ENCODE measurements around the gene MINDY4B. TPM values are rescaled to one million over a fixed set of nuclear protein-coding genes. Genes with fewer than 3 reads are reported as not detected.

Gene MINDY4B
- total and polyA plus RNA-seq, 2 of the 13 experiments (the other 11 are each of a cell fraction or from before 2014, with no cell fraction given): not detected

- in situ Hi-C loops (cut with HindIII; ENCODE audit: extremely low pct_ligation_motif_present, low pct_unique_long_range_greater_than_20kb) (no loop called here), intact Hi-C loops (cut with micrococcal nuclease; ENCODE audit: unreplicated experiment) (no loop called here)
- H3K36me3 ChIP-seq (replicated peaks in 1 of 2; ENCODE audit: control insufficient read depth in 1 of 2, insufficient read depth in 2 of 2, low read length in 2 of 2): no peaks in the 10 kb centered on the region
- no peak overlapping the region for H3K4me3 ChIP-seq (replicated peaks in 1 of 3; ENCODE audit: insufficient read depth in 1 of 3, low read depth in 2 of 3, low read length in 3 of 3)
- ChIA-PET POLR2A (interaction anchor here (0.6 kb wide), 1 partner anchor 117 kb away, joined by 3 read pairs; no protein-coding TSS in a partner anchor), CTCF (ENCODE audit: low intra/inter-chr PET ratio, low total read pairs) (no interaction called here)
- H3K4me1 ChIP-seq (ENCODE audit: insufficient read depth, low read length): no peaks in the 10 kb centered on the region
- H3K27me3 ChIP-seq (ENCODE audit: control insufficient read depth in 1 of 2, insufficient read depth in 2 of 2, low read length in 2 of 2): peaks cover 0 to 13% of the 10 kb centered on the region in 2 experiments; a peak in 2 of 5 replicates
- no peaks in the 10 kb centered on the region for H4K20me1 ChIP-seq (ENCODE audit: insufficient read depth, low read length)
- H3K79me2 ChIP-seq (ENCODE audit: insufficient read depth, low read length): no peaks in the 10 kb centered on the region
- H3K9ac ChIP-seq (ENCODE audit: insufficient read depth, low read depth, low read length): no peak overlapping the region
- no peak overlapping the region for H3K27ac ChIP-seq (ENCODE audit: extremely low read length, insufficient read depth, low read length)
- FAIRE-seq (no peak), DNase-seq (ENCODE audit: low spot score) (no peak), ATAC-seq (no peak)
- no peaks in the 10 kb centered on the region for H3K9me3 ChIP-seq (ENCODE audit: low read length)
- 14% methylated on average over 4 of the region's 4 CpGs for WGBS (ENCODE audit: low lambda C conversion rate)
- H3K4me2 ChIP-seq (ENCODE audit: low read depth, low read length): no peak overlapping the region
- H2AFZ ChIP-seq (ENCODE audit: low read length): no peak overlapping the region
- no TSS peak for BruUV-seq (replicated peaks)
- TF ChIP-seq, protein P1, sequence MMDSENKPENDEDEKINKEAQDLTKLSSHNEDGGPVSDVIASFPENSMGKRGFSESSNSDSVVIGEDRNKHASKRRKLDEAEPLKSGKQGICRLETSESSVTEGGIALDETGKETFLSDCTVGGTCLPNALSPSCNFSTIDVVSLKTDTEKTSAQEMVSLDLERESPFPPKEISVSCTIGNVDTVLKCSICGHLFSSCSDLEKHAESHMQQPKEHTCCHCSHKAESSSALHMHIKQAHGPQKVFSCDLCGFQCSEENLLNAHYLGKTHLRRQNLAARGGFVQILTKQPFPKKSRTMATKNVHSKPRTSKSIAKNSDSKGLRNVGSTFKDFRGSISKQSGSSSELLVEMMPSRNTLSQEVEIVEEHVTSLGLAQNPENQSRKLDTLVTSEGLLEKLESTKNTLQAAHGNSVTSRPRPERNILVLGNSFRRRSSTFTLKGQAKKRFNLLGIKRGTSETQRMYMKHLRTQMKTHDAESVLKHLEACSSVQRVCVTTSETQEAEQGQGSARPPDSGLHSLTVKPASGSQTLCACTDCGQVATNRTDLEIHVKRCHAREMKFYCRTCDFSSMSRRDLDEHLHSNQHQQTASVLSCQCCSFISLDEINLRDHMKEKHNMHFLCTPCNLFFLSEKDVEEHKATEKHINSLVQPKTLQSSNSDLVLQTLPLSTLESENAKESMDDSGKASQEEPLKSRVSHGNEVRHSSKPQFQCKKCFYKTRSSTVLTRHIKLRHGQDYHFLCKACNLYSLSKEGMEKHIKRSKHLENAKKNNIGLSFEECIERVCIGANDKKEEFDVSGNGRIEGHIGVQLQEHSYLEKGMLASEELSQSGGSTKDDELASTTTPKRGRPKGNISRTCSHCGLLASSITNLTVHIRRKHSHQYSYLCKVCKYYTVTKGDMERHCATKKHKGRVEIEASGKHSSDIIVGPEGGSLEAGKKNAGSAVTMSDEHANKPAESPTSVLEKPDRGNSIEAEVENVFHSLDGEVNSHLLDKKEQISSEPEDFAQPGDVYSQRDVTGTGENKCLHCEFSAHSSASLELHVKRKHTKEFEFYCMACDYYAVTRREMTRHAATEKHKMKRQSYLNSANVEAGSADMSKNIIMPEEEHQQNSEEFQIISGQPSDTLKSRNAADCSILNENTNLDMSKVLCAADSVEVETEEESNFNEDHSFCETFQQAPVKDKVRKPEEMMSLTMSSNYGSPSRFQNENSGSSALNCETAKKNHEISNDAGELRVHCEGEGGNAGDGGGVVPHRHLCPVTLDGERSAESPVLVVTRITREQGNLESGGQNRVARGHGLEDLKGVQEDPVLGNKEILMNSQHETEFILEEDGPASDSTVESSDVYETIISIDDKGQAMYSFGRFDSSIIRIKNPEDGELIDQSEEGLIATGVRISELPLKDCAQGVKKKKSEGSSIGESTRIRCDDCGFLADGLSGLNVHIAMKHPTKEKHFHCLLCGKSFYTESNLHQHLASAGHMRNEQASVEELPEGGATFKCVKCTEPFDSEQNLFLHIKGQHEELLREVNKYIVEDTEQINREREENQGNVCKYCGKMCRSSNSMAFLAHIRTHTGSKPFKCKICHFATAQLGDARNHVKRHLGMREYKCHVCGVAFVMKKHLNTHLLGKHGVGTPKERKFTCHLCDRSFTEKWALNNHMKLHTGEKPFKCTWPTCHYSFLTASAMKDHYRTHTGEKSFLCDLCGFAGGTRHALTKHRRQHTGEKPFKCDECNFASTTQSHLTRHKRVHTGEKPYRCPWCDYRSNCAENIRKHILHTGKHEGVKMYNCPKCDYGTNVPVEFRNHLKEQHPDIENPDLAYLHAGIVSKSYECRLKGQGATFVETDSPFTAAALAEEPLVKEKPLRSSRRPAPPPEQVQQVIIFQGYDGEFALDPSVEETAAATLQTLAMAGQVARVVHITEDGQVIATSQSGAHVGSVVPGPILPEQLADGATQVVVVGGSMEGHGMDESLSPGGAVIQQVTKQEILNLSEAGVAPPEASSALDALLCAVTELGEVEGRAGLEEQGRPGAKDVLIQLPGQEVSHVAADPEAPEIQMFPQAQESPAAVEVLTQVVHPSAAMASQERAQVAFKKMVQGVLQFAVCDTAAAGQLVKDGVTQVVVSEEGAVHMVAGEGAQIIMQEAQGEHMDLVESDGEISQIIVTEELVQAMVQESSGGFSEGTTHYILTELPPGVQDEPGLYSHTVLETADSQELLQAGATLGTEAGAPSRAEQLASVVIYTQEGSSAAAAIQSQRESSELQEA (CRISPR knock-in tag; IDR thresholded peaks at IDR 0.05; ENCODE audit: not compliant biosample characterization): no peak
- TF ChIP-seq MTF1 (CRISPR knock-in tag; IDR thresholded peaks at IDR 0.05) (no peak), RXRB (CRISPR knock-in tag; IDR thresholded peaks at IDR 0.05; ENCODE audit: borderline replicate concordance) (no peak), ZNF34 (CRISPR knock-in tag; IDR thresholded peaks at IDR 0.05; ENCODE audit: borderline replicate concordance) (no peak), YEATS2 (CRISPR knock-in tag; IDR thresholded peaks at IDR 0.05; ENCODE audit: borderline replicate concordance) (no peak)
- TF ChIP-seq, protein P2, sequence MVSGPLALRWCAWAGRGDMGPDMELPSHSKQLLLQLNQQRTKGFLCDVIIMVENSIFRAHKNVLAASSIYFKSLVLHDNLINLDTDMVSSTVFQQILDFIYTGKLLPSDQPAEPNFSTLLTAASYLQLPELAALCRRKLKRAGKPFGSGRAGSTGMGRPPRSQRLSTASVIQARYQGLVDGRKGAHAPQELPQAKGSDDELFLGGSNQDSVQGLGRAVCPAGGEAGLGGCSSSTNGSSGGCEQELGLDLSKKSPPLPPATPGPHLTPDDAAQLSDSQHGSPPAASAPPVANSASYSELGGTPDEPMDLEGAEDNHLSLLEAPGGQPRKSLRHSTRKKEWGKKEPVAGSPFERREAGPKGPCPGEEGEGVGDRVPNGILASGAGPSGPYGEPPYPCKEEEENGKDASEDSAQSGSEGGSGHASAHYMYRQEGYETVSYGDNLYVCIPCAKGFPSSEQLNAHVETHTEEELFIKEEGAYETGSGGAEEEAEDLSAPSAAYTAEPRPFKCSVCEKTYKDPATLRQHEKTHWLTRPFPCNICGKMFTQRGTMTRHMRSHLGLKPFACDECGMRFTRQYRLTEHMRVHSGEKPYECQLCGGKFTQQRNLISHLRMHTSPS (CRISPR knock-in tag; IDR thresholded peaks at IDR 0.05; ENCODE audit: low read depth): no peak
- TF ChIP-seq, protein P3, sequence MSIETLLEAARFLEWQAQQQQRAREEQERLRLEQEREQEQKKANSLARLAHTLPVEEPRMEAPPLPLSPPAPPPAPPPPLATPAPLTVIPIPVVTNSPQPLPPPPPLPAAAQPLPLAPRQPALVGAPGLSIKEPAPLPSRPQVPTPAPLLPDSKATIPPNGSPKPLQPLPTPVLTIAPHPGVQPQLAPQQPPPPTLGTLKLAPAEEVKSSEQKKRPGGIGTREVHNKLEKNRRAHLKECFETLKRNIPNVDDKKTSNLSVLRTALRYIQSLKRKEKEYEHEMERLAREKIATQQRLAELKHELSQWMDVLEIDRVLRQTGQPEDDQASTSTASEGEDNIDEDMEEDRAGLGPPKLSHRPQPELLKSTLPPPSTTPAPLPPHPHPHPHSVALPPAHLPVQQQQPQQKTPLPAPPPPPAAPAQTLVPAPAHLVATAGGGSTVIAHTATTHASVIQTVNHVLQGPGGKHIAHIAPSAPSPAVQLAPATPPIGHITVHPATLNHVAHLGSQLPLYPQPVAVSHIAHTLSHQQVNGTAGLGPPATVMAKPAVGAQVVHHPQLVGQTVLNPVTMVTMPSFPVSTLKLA (IDR thresholded peaks at IDR 0.05): no peak
- TF ChIP-seq, protein P4, sequence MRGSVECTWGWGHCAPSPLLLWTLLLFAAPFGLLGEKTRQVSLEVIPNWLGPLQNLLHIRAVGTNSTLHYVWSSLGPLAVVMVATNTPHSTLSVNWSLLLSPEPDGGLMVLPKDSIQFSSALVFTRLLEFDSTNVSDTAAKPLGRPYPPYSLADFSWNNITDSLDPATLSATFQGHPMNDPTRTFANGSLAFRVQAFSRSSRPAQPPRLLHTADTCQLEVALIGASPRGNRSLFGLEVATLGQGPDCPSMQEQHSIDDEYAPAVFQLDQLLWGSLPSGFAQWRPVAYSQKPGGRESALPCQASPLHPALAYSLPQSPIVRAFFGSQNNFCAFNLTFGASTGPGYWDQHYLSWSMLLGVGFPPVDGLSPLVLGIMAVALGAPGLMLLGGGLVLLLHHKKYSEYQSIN (CRISPR knock-in tag; IDR thresholded peaks at IDR 0.05; ENCODE audit: borderline replicate concordance): no peak
These were observed 34.0 kb downstream of the MINDY4B start for GRCh38 chr3:150871192-150871591.
